GM23338 (cell line): ENCODE measurements around the gene IRS1. TPM values are rescaled to one million over a fixed set of nuclear protein-coding genes. Genes with fewer than 3 reads are reported as not detected.

Experiments used
- ATAC-seq: fragments of 200-7000 bp; cut with Tn5 transposase; 3 replicates; pipeline ENCODE4 v1.9.1; 2020
- DNase-seq: peaks from one replicate; pipeline ENCODE4 v3.0.0-alpha.2; 2015; ENCODE audit warnings: low spot score
- H2AFZ ChIP-seq: fragments of 200-600 bp; sonication (generic); 2 replicates; pipeline ENCODE4 v1.8.0; 2016; ENCODE audit warnings: antibody characterized with exemption, mild to moderate bottlenecking, moderate library complexity
- H3F3A ChIP-seq: fragments of 200-600 bp; sonication (generic); replicated peaks from 2 replicates; pipeline ENCODE4 v1.8.0; 2017; ENCODE audit warnings: antibody characterized with exemption, mixed run types, low read depth
- H3K27ac ChIP-seq: fragments of 200-600 bp; sonication (generic); 2 replicates; pipeline ENCODE4 v1.6.1; 2016; ENCODE audit warnings: low read depth
- H3K27me3 ChIP-seq: fragments of 200-600 bp; sonication (generic); 2 replicates; pipeline ENCODE4 v1.8.0; 2016; ENCODE audit warnings: mild to moderate bottlenecking, mixed run types, moderate library complexity; ENCODE audit not compliant: insufficient read depth
- H3K36me3 ChIP-seq: fragments of 200-600 bp; sonication (generic); 2 replicates; pipeline ENCODE4 v1.8.0; 2016; ENCODE audit warnings: mild to moderate bottlenecking; ENCODE audit not compliant: insufficient read depth
- H3K4me1 ChIP-seq: fragments of 200-600 bp; sonication (generic); 2 replicates; pipeline ENCODE4 v1.8.0; 2016; ENCODE audit warnings: mild to moderate bottlenecking, moderate library complexity; ENCODE audit not compliant: insufficient read depth
- H3K4me2 ChIP-seq: fragments of 200-600 bp; sonication (generic); 2 replicates; pipeline ENCODE4 v1.7.1; 2017; ENCODE audit warnings: mixed run types
- H3K4me3 ChIP-seq: fragments of 200-600 bp; sonication (generic); 2 replicates; pipeline ENCODE4 v1.6.1; 2016; ENCODE audit warnings: mixed run types
- H3K79me2 ChIP-seq: fragments of 200-600 bp; sonication (generic); replicated peaks from 2 replicates; pipeline ENCODE4 v1.8.0; 2017; ENCODE audit warnings: mild to moderate bottlenecking; ENCODE audit not compliant: insufficient read depth
- H3K9me2 ChIP-seq: fragments of 200-600 bp; sonication (generic); 2 replicates; pipeline ENCODE4 v1.8.0; 2017; ENCODE audit not compliant: insufficient read depth
- H4K20me1 ChIP-seq: fragments of 200-600 bp; sonication (generic); replicated peaks from 2 replicates; pipeline ENCODE4 v1.8.0; 2017; ENCODE audit warnings: mild to moderate bottlenecking; ENCODE audit not compliant: insufficient read depth
- H3K27ac Mint-ChIP-seq: 2 replicates; pipeline ENCODE4 v1.8.0; 2020; ENCODE audit warnings: inconsistent platforms, mild to moderate bottlenecking, moderate library complexity, mixed read lengths
- H3K27me3 Mint-ChIP-seq: 3 replicates; pipeline ENCODE4 v1.8.0; 2022; ENCODE audit warnings: low read depth, mild to moderate bottlenecking, moderate library complexity, mixed read lengths, inconsistent platforms; ENCODE audit not compliant: insufficient read depth, poor library complexity
- H3K36me3 Mint-ChIP-seq: 3 replicates; pipeline ENCODE4 v1.8.0; 2021; ENCODE audit warnings: low read depth, mild to moderate bottlenecking, inconsistent platforms, moderate library complexity, mixed read lengths
- H3K4me1 Mint-ChIP-seq: 3 replicates; pipeline ENCODE4 v1.8.0; 2020; ENCODE audit warnings: mild to moderate bottlenecking, inconsistent platforms, mixed read lengths
- H3K4me3 Mint-ChIP-seq: 3 replicates; pipeline ENCODE4 v1.8.0; 2021; ENCODE audit warnings: moderate library complexity, mild to moderate bottlenecking, inconsistent platforms, mixed read lengths
- H3K9me3 Mint-ChIP-seq: 3 replicates; pipeline ENCODE4 v1.8.0; 2020; ENCODE audit warnings: moderate library complexity, mild to moderate bottlenecking, inconsistent platforms, mixed read lengths
- CREB1 ChIP-seq: fragments of 250-450 bp; sonication (Bioruptor Pico); IDR thresholded peaks from 2 replicates; pipeline ENCODE4 v1.5.0; 2020; ENCODE audit warnings: low read depth, mild to moderate bottlenecking, moderate library complexity
- ETS1 ChIP-seq: IDR thresholded peaks from 2 replicates; pipeline ENCODE4 v1.6.1; 2016; ENCODE audit warnings: antibody characterized with exemption
- EZH2 ChIP-seq: fragments of 200-600 bp; sonication (generic); IDR thresholded peaks from one replicate; pipeline ENCODE4 v1.8.0; 2017; ENCODE audit warnings: antibody characterized with exemption, mild to moderate bottlenecking, low read depth; ENCODE audit not compliant: unreplicated experiment
- EZH2phosphoT487 ChIP-seq: fragments of 200-600 bp; sonication (generic); IDR thresholded peaks from one replicate; pipeline ENCODE4 v1.8.1; 2018; ENCODE audit warnings: antibody characterized with exemption; ENCODE audit not compliant: unreplicated experiment
- JUNB ChIP-seq: IDR thresholded peaks from one replicate; pipeline ENCODE4 v1.6.1; 2016; ENCODE audit warnings: antibody characterized with exemption; ENCODE audit not compliant: unreplicated experiment
- NANOG ChIP-seq: IDR thresholded peaks from 2 replicates; pipeline ENCODE4 v1.6.1; 2016; ENCODE audit warnings: antibody characterized with exemption, borderline replicate concordance
- REST ChIP-seq: IDR thresholded peaks from one replicate; pipeline ENCODE4 v1.6.1; 2018; ENCODE audit warnings: antibody characterized with exemption; ENCODE audit not compliant: unreplicated experiment
- STAT1 ChIP-seq: IDR thresholded peaks from one replicate; pipeline ENCODE4 v1.6.1; 2016; ENCODE audit warnings: antibody characterized with exemption; ENCODE audit not compliant: unreplicated experiment
- ZNF331 ChIP-seq: fragments of 250-450 bp; sonication (Bioruptor Pico); IDR thresholded peaks from 2 replicates; pipeline ENCODE4 v1.5.0; 2020; ENCODE audit warnings: low read depth, mild to moderate bottlenecking, moderate library complexity
- polyA plus RNA-seq: library from polyadenylated mRNA; unstranded; fragments of >200 nt; fragmentation: Nextera tagmentation; extraction: Ambion mirVana; gene quantifications from 2 replicates; pipeline ENCODE4 v1.2.1, GENCODE V29; 2016
- total RNA-seq: library from RNA; depleted of rRNA; stranded (reverse); fragments of >200 nt; shearing (Covaris generic); gene quantifications from 2 replicates; pipeline ENCODE4 v1.2.3, GENCODE V29; 2014

Gene IRS1
- total and polyA plus RNA-seq, 2 experiments from 2014 or later = 6.9 to 26.2 TPM

- no peak for TF ChIP-seq ETS1
- TF ChIP-seq EZH2phosphoT487 = no peak
- no peak for TF ChIP-seq EZH2
- no peak for TF ChIP-seq ZNF331 (CRISPR knock-in tag)
- TF ChIP-seq NANOG = no peak
- no peak for TF ChIP-seq REST
Observed at GRCh38 chr2:226791056-226791486, 8.5 kb downstream of the IRS1 start (continued).

- Histone ChIP-seq H4K20me1 (0 out of 2 replicates have a peak, but pooled peaks cover 4% of the 10 kb centered on the region), H3K4me1 (peaks cover 51% of the 10 kb centered on the region), H3K79me2 (peaks cover 82% of the 10 kb centered on the region), H3K27me3 (no peaks in the 10 kb centered on the region), H3F3A (peaks cover 5% of the 10 kb centered on the region; the same call in 1 of the 2 replicates), H2AFZ (no peak overlapping the region), H3K4me2 (peak overlapping the region; percentile 80), H3K27ac (peak overlapping the region; percentile 93), H3K4me3 (peak overlapping the region; percentile 54), H3K9me2 (no peaks in the 10 kb centered on the region), H3K36me3 (peaks cover 4% of the 10 kb centered on the region; the same call in 1 of the 2 replicates)
- Mint-ChIP-seq H3K9me3 (no peaks in the 10 kb centered on the region), H3K36me3 (peaks cover 31% of the 10 kb centered on the region), H3K4me1 (peaks cover 47% of the 10 kb centered on the region), H3K27me3 (peaks cover 7% of the 10 kb centered on the region), H3K27ac (peak overlapping the region; percentile 96), H3K4me3 (peak overlapping the region; percentile 82)
- DNase-seq (no peak), ATAC-seq (no peak)
- TF ChIP-seq JUNB = no peak
- TF ChIP-seq NANOG = no peak
Observed at GRCh38 chr2:226790431-226790830, 9.2 kb downstream of the IRS1 start.

- H2AFZ ChIP-seq = no peak overlapping the region
- peaks cover 7% of the 10 kb centered on the region for H3K27me3 Mint-ChIP-seq
- H3K27ac Mint-ChIP-seq = no peak overlapping the region
- TF ChIP-seq STAT1 (no peak), CREB1 (CRISPR knock-in tag) (no peak), ZNF331 (CRISPR knock-in tag) (no peak)
- DNase-seq (no peak), ATAC-seq (no peak)
- no peaks in the 10 kb centered on the region for H3K9me2 ChIP-seq
- H3K4me2 ChIP-seq = peak overlapping the region; percentile 80; the same call in 1 of the 2 replicates
- no peaks in the 10 kb centered on the region for H3K27me3 ChIP-seq
- peaks cover 47% of the 10 kb centered on the region for H3K4me1 ChIP-seq
- no peak overlapping the region for H3K27ac ChIP-seq
- H3F3A ChIP-seq = peaks cover 5% of the 10 kb centered on the region; the same call in 1 of the 2 replicates
- H4K20me1 ChIP-seq = 0 out of 2 replicates have a peak, but pooled peaks cover 4% of the 10 kb centered on the region
- H3K36me3 ChIP-seq = peaks cover 4% of the 10 kb centered on the region; the same call in 1 of the 2 replicates
- peak overlapping the region; percentile 53; the same call in 2 of the 3 replicates for H3K4me3 Mint-ChIP-seq
- H3K4me1 Mint-ChIP-seq = peaks cover 45% of the 10 kb centered on the region
- peaks cover 82% of the 10 kb centered on the region for H3K79me2 ChIP-seq
- H3K4me3 ChIP-seq = 0 out of 2 replicates have a peak overlapping the region, but pooled peaks have one; percentile 54
- H3K36me3 Mint-ChIP-seq = peaks cover 29% of the 10 kb centered on the region
- no peaks in the 10 kb centered on the region for H3K9me3 Mint-ChIP-seq
Observed at GRCh38 chr2:226790011-226790410, 9.6 kb downstream of the IRS1 start.
